ENCODE measurements around the gene ZNF236.

DNA sequence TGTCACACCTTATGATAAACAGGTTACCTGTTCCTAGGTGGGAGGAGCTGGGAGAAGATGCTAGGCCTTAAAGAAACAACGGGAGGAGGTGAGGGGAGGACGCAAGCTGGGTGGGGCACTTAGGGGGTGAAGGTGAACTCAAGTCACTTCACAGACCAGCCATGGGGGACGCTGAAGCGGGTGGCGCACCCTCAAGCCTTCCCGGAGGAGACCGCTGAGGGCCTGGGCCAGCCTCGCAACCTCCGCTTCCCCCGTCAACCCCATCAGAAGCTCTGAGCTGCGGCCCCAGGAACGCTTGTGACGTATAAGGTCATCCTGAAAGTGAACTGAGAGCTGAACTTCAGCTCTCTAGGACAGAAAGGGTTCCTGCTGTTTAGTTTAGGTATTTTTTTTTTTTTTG lies 176.7 kb downstream of the ZNF236 start:
- no peak for TF ChIP-seq POLR2A (IDR thresholded peaks at IDR 0.05)
- TF ChIP-seq, protein P1, sequence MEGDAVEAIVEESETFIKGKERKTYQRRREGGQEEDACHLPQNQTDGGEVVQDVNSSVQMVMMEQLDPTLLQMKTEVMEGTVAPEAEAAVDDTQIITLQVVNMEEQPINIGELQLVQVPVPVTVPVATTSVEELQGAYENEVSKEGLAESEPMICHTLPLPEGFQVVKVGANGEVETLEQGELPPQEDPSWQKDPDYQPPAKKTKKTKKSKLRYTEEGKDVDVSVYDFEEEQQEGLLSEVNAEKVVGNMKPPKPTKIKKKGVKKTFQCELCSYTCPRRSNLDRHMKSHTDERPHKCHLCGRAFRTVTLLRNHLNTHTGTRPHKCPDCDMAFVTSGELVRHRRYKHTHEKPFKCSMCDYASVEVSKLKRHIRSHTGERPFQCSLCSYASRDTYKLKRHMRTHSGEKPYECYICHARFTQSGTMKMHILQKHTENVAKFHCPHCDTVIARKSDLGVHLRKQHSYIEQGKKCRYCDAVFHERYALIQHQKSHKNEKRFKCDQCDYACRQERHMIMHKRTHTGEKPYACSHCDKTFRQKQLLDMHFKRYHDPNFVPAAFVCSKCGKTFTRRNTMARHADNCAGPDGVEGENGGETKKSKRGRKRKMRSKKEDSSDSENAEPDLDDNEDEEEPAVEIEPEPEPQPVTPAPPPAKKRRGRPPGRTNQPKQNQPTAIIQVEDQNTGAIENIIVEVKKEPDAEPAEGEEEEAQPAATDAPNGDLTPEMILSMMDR (IDR thresholded peaks at IDR 0.05) = no peak
